GM21529 (cell line): Measurements from ENCODE around the gene COL9A2.
A peak's percentile ranks its signal among the peaks of the same experiment; 100 is the strongest.

Experiments
- ATAC-seq: cut with Tn5 transposase; IDR thresholded peaks from one replicate; pipeline ENCODE4 v1.9.1; 2021; ENCODE audit not compliant: unreplicated experiment

Gene COL9A2

DNA sequence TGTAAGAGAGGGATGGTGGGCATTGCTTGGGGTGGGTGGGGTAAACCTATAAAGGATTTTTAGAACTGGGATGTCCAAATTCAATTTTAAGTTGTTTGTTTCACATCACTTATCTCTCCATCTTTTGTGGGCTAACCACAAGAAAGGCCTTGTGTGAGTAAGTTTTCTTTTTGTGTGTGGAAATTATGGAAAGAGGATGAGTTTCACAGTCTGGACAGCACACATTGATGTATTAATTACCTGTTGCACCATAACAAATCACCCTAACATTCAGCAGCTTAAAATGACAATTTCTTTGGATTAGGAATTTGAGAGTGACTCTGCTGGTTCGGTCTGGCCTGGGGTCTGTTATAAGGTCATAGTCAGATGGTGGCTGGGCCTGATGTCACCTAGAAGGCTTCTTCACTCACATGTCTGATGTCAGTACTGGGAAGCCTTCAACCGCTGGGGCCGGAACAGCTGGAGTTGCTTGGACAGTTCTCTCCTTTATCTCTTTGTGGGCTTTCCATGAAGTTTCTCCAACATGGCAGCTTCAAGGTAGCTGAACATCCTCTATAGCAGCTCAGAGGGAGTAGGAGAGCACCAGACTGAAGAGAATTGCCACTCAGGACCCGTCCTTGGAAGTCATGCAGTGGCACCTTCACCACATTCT lies 2.0 kb upstream of the COL9A2 start:
- no peak for ATAC-seq

DNA sequence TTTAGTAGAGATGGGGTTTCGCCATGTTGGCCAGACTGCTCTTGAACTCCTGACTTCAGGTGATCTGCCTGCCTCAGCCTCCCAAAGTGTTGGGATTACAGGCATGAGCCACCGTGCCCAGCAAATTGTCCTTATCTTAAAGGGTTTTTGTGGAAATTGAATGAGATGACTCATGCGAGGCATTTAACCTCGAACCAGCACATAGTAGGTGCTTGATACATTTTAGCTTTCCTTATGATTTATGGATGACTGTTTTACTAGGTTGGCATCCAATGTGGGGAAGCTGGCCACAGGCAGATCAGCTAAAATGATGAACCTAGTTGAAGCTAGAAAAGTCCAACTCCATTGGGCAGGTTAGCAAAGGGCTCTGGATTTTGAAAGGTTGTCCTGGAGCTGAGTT lies 1.4 kb upstream of the COL9A2 start:
- no peak for ATAC-seq

DNA sequence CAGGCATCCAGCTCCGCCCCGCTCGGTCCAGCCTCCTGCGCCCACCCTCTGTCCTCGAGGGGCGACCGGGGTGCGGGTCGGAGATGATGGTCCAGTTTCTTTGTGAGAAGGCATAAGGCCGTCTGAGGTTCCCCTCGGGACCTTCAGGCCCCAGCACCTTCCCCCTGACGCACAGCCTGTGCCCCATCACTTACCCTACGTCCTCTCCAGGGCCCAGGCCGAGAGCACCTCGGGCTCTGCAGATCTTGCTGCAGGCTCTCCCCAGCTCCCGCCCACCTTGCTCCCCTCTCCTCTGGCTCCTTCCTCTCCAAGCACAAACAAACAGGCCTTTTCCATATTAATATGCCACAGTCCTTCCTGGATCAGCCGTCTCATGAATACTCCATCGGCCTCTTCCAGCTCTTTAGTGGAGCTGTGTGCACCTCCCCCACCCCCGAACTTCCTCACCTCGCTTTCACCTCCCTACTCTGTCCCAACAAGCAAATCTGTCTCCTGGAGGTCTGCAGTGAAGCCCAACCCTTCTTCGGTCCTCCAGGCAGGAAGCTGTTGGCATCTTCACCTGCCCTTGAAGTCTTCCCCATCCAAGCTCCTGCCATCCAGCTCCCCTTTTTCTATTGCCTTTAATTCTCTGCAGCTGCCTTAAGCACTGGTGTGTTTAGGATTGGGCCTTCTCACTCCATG lies 448 bp upstream of the COL9A2 start:
- no peak for ATAC-seq

DNA sequence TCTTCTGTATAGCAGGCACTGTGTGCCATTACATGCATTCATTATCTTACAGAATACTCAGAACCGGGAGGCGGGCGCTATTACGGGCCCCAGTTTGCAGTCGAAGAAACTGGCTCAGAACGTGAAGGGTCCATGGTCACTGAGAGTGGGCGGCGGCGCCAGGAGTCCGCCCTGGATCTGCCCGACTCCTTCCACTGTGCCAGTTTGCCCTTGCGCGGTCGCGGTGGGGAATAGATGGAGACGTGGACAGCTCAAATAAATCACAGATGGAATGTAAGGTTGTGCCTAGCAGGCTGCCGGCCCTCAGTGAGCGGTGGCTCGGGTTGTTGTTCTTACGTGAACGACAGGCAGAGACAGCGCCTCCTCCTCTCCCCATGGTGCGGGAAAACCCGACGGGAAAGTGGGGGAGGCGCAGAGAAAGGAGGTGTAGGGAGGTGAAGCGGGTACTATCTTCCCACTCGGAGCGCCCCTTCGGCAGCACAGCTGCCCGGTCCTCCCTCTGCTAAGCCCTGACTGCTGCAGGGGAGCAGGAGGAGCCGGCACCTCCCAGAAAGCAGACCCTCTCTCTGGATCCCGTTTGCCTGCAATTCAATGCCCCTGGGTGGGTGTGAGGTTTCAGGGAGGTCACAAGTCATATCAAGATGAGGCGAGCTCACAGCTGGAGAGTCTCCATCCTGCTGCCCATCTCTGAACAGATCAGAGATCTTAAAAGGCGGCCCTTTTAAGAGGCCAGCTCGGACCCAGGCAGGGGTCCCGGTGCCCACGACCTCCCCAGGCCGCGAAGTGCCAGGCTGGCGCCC lies 1.1 kb downstream of the COL9A2 start:
- ATAC-seq: no peak

DNA sequence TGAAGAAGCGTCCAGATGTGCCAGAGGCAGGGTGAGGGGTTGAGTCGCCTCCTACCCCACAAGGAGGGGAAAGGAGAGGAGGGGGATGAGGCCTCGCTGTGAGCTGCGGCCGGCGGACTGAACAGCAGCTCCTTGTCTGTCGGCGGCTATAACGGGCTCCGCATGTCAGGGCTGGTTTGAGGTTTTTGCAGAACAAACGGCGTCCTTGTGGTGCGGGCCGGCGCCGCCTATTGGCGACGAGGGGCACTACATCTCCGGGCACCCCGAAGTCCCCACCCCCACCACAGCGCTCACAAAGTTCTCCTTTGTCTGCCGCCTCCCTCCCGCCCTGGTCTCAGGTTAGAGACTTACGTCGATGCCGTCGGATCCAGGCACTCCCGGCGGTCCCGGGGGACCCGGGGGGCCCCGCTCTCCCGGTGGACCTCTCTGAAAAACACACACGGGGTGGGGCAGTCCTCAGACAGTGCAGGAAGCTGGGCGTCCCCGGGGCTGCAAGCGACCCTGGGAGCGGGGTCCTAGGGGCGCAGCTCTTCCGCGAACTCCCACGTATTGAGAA lies 1.8 kb downstream of the COL9A2 start:
- no peak for ATAC-seq

DNA sequence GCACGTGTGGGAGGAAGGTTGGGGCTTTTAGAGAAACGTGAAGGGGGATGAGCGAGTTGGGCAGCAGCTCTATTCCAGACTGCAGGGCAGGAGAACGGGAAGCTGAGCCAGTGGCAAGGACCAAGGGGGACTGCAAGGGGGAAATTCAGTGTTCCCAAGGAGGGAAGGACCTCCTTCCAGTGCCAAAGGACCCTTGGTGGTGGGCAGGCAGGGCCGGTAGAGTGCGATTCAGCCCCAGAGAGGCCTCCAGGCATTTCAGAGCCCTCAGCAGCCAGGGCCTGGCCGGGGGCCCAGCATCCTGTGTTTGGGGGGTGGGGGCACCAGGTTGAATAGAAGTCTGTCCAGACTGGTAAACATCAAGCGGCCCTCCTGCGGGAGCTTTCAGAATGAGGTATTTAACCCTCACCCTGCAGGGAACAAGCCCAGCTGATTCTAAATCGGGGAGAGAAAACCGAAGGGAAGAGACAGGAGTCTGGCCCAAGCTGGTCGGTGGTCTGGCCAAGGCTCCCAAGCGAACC lies 2.3 kb downstream of the COL9A2 start:
- no peak for ATAC-seq

DNA sequence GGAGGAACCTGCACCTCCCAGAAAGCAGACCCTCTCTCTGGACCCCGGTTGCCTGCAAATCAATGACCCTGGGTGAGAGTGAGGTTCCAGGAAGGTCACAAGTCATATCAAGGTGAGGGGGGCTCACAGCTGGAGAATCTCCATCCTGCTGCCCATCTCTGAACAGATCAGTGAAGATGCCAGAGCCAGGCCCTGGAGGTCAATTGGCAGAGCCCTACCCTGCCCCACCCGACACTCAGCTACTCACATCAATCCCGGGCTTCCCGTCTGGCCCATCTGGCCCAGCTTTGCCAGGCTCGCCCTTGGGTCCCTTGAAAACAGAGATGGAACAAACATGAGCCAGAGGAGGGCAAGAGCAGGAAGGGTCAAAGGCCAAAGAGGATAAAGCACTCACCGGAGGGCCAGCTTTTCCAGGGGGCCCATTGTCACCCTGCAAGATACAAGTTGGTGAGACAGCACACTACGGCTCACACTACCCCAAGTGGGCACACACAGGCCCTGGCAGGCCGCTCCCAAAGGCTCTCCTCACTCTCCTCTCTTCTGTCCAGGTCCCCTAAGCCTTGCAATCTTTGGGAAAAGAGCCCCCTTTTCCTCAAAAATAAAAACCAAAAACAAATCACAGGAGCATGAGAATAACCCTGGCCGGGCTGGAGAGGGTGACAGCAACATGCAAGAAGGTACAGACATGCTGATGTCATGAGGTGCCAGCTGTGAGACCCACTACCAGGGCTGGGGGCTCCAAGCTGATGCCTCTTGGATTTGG lies 2.9 kb downstream of the COL9A2 start:
- ATAC-seq: no peak

DNA sequence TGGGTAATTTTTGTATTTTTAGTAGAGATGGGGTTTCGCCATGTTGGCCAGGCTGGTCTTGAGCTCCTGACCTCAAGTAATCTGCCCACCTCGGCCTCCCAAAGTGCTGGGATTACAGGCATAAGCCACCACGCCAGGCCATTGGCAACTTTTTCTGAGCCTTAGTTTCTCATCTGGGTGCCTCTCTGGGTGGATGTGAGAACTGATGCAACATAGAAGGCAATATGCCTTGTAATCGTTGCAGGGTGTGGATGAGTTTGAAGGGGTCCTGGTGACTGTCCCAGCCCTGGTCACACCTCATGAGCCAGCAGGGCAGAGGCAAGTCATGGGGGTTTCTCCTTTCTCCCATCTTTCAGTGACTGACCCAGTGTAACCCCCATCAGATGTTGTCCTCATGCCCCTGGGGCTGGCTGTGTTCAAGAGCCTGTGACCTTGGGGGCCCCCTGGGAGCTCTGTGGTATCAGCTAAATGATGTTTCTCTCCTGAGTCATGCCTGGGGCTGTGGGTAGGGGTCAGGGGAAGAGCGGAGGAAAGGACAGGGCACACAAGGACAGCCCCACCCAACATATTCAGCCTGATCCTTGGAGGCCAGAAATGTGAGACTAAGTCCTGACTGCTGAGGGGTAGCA lies 3.6 kb downstream of the COL9A2 start:
- ATAC-seq: no peak

DNA sequence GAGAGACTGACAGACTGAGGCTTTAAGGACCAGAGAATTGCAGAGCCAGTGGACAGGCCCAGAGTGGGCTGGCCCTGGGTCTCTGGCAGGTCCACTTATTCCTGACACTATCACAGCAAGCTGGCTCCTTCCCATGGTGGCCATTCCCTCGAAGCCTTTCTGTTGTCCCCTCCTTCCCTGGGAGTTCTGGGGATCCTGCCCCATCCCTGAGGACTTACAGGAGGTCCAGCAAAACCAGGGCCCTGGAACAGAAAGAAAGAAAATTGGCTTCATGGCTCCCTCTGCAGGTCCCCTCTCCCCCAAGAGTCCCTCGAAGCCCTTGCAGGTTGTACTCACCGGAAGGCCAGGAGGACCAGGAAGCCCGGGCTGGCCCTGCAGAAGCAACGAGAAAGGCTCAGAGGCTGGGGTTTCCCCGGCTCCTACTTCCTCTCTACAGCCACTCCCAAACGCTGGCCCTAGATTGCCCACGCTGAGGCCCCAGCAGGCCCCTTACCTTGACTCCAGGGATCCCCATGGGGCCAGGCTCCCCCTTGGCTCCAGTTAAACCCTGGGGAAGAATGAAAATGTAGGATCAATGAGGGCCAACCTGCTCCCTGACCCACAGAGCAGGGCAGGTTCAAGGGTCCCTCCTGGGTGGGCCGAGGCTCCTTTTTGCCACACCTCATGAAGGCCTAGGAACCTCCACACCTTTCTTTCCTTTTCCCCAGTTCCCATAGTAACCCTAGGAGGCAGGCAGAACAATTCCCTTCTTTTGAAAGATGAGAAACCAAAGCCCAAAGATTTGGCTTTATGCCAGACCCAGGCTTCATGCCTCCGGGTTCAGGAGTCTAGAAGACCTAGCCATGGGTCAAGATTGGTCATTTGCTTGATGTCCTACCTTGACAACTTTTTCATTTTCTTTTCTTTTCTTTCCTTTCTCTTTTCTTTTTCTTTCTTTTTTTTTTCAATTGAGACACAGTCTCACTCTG lies 4.6 kb downstream of the COL9A2 start:
- peak; percentile 57 for ATAC-seq

DNA sequence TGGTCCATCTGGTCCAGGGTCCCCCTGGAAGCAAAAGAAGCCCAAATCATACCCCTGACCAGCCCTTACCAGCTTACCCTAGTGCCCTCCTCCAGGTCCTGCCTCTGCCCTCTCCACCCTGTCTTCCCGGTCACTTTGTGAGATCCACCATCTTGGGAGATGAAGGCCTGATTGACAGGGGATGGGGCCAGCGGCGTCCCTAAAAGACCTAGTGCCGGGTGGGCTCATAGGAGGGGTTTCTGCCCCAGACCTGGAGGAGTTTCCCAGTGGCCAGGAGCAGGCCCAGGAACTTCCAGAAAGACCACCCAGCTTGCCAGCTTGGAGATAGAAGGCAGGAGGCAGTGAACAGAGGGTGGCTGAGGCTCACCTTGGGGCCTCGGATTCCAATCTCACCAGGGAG lies 5.4 kb downstream of the COL9A2 start:
- ATAC-seq: no peak

DNA sequence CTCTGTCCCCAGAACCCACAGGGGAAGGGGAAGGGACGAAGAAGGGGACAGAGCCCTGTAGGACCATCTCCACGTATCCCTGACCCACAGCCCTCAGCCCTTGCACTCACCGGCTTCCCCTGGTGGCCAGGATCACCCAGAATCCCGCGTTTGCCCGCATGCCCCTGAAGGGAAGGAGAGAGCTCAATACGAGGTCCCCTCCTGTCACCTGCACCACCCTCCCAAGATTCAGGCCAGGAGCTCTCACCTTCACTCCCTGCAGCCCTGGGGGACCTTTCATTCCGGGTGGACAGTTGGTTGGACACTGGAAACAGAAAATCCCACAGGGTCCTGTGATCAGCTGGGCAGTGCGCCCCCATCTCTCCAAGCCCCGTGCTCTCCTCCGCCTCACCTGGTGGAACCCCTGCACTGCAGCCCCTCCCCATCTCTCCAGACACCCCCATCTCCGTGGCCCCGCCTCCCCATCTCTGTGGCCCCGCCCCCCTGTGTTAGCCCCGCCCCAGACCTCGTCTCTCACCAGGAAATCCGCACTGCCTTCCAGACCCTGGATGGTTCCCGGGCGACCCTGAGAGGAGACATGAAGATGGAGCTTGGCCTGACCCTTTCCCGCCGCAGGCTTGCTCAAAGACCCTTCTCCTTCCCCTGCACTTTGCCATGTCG lies 6.0 kb downstream of the COL9A2 start:
- no peak for ATAC-seq

DNA sequence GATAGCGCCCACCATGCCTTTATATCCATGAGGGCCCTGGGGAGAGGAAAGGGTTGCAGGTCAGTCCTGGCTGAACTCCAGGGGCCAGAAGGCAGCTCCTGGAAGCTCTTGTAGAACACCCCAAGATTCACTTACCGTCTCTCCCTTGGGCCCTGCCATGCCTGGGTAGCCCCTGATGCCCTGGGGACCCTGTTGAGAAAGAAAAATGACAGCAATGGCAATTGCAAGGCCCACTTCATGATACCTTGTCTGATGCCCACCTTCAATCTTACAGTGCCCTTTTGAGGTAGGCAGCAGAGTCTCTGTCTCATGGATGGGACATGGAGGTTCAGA lies 7.0 kb downstream of the COL9A2 start:
- no peak for ATAC-seq

DNA sequence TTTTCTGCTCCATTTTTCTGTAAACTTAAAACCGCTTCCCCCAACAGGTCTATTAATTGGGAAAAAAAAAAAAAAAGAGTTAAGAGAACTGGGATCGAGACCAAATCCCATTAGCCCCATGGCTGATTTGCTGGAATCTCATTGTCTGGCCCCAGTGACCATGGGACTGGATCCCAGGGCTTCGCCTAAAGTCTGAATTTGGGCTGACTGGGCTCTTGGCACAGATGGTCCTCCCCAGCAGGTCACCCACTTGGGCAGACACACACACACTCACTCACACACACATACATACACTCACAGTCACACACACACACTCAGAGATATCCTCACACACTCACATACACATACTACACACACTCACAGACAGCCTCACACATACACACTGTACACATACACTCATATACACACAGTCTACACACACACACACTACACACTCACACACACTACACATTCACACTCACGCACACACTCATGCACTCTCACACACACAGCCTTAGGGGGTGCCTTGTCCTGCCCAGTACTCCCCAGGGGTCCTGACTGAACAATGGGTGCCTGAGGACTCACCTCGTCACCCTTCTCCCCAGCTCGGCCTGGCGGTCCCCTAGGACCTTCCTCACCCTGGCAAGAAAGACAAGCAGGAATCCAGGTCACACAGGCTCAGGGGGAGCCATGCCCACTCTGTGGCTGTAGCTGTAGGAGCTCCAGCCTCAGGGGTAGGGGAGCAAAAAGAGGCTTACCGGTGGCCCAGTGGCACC lies 7.5 kb downstream of the COL9A2 start:
- ATAC-seq: no peak

DNA sequence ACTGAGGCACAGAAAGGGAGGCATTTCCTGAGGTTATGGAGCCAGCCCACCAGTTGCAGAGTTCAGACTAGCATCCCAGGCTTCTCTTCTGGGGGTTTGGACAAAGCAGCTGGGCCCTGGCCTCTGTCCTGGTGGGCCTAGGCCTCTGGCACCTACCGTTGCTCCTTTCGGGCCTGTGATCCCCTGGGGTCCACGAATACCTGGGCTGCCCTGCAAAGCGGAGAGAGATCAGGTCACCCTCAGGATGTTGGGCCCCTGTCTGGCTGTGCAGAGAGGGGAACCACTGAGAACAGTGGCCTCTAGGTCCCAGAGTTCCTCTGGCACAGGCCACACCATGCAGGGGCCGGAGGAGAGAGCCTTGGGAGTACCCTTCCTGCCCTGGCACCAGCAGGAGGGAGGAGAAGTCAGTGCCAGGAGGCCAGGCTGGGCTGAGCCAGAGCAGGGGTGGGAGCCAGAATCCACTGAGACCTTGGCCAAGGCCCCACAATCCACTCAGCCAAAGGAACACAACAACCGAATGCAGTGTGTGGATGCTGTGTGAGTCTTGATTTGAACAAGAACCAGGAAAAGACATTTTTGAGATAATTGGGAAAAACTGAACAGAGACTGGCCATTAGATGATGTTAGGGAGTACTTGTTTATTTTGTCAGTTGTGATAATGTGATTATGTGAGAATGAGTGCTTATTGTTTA lies 8.9 kb downstream of the COL9A2 start:
- no peak for ATAC-seq

DNA sequence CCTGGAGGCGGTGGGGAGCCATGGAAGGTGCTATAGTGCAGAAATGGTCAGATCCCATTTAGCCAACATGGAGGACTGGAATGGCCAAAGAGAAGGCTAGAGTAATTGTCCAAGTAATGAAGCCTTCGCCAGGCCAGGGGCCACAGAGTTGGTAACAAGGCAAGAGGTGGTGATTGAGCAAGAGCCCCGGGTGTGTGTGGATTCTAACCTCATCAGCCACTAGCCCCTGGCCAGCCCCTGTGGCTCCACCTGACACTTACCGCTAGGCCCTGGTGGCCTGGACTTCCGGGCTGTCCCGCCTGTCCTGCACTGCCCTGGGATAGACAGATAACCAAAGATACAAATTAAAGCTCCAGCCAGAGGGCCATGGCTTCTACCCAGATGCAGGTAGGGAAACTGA lies 9.9 kb downstream of the COL9A2 start:
- ATAC-seq: no peak

DNA sequence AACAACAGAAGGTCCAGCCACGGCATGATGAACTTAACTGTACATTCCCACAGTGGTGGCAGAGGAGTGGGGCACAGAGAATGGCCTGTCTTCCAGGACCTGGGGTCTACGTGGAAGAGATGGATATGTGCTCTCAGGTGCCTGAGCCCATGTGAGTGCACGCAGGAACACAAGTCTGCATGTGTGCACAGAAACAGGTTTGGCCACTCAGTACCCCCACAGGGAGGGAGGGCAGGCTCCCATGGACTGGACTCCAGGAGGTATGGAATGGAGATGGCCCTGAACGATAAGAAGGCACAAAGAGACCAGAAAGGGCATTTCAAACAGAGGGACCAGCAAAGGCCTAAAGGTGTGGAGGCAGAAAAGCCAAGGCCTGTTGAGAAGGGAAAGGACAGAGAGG lies 10.8 kb downstream of the COL9A2 start:
- no peak for ATAC-seq

DNA sequence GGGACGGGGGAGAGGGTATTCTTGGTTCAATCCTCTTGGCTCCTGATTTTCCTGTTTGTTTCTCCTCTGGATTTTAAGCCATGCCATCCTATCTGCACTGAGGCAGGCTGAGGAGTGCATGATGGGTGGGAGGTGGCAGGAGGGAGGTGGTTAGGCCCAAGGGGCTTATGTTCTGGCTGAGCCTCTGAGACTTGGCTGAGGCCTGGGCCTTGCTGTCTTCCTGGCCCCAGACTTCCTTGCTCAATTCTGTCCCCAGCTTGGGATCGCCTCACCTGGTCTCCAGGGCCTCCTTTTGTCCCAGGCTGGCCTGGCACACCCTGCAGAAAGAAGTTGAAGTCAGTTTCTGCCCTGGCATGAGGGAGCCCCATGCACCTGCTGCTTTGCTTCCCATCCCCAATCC lies 11.2 kb downstream of the COL9A2 start:
- ATAC-seq: no peak

DNA sequence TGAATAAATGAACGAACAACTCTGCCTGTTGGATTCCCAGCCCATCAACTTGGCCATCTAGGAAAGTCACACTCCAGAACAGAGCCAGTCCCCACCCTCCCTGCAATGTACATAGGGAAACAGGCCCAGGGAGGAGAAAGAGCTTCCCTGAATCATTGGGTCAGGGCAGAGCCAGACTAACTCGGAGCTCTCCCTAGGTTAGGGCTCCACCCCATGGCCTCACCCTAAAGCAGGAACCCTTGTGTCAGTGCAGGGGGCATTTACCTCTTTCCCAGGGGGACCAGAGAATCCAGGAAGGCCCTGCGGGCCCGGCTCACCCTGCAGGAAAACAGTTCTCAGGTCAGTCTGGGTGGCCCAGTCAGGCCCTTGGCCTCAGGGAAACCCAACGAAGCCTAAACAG lies 11.6 kb downstream of the COL9A2 start:
- no peak for ATAC-seq
